ENCODE results near the gene PPEF2.
"Not testable (repeated sequence)": the region's sequence is repeated elsewhere in the genome, so short reads cannot be mapped to it uniquely, and the experiment has no call there.

Gene PPEF2

GRCh38 chr4:75919920-75920319 lies 17.7 kb upstream of the PPEF2 start:
- no peak overlapping the region for H3K27ac ChIP-seq (ENCODE audit: low read depth, low read length)
- H3K36me3 ChIP-seq (ENCODE audit: control insufficient read depth, insufficient read depth, low read length): peaks cover 6% of the 10 kb centered on the region
- no peaks in the 10 kb centered on the region for H3K27me3 ChIP-seq (ENCODE audit: control insufficient read depth, insufficient read depth, low read length)
- H3K9ac ChIP-seq (ENCODE audit: low read length): no peak overlapping the region
- no peak overlapping the region for H3K4me3 ChIP-seq (ENCODE audit: low read length)
- H3K4me1 ChIP-seq (ENCODE audit: control insufficient read depth, insufficient read depth, low read length): peaks cover 3% of the 10 kb centered on the region

DNA sequence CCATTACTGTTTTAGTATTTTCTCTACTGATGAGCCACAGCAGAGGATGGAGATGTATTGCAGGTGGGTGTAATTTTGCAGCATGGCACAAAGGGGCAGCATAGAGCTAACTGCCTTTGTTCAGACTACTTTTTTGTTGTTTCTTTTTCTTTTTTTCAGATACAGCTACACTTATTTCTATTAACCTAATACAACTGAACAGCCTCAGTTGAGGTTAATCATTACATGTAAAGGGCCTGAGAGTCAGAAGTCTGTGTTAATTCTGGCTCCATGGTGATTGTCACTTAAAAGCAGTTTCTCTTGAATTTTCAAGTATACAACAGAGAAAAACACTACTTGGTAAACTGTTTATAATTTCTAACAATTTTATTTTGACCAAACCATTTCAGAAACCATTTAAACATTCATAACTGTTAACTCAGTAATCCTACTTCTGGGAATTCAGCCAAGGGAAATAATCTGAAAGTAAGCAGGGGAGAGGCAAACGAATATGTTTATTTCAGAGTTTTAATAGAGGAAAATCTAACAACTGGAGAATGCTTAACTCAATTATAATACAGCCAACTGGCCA lies 13.9 kb upstream of the PPEF2 start:
- Histone ChIP-seq H3K9ac (ENCODE audit: low read length) (no peak overlapping the region), H3K4me1 (ENCODE audit: control insufficient read depth, insufficient read depth, low read length) (peaks cover 3% of the 10 kb centered on the region), H3K4me3 (ENCODE audit: low read length) (no peak overlapping the region), H3K36me3 (ENCODE audit: control insufficient read depth, insufficient read depth, low read length) (peaks cover 2% of the 10 kb centered on the region), H3K27ac (ENCODE audit: low read depth, low read length) (peak overlapping the region; percentile 14), H3K27me3 (ENCODE audit: control insufficient read depth, insufficient read depth, low read length) (no peaks in the 10 kb centered on the region)

DNA sequence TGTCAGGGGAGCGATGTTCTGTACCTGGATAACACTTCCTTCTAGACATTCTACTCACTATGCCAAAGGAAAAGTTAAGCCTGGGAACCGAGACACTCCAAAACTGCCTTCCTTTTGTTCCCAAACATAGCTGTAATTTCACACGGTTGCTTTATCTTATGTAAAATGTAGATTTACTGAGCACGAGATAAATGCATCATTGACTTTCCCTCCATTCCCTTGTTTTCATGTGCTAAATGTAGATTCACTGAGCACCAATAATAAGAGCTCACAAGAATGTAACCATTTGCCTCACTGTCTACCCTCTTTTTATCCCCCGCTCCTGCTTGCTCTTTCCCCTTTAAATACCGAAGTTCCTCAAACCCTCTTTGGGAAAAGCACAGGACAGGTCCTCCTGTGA lies 10.7 kb upstream of the PPEF2 start:
- H3K36me3 ChIP-seq (ENCODE audit: control insufficient read depth, insufficient read depth, low read length): peaks cover 2% of the 10 kb centered on the region
- no peak overlapping the region for H3K9ac ChIP-seq (ENCODE audit: low read length)
- H3K4me1 ChIP-seq (ENCODE audit: control insufficient read depth, insufficient read depth, low read length): peaks cover 3% of the 10 kb centered on the region
- H3K4me3 ChIP-seq (ENCODE audit: low read length): no peak overlapping the region
- H3K27ac ChIP-seq (ENCODE audit: low read depth, low read length): no peak overlapping the region
- no peaks in the 10 kb centered on the region for H3K27me3 ChIP-seq (ENCODE audit: control insufficient read depth, insufficient read depth, low read length)

DNA sequence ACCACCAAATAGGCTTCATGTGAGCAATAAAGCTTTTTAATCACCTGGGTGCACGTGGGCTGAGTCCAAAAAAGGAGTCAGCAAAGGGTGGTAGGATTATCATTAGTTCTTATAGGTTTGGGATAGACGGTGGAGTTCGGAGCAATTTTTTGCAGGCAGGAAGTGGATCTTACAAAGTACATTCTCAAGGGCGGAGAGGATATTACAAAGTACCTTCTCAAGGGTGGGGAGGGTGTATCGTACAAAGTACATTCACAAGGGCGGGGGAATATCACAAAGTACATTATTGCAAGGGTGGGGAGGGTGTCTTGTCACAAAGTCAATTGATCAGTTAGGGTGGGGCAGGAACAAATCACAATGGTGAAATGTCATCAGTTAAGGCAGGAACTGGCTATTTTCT lies 8.6 kb upstream of the PPEF2 start:
- H3K4me1 ChIP-seq (ENCODE audit: control insufficient read depth, insufficient read depth, low read length); H3K27me3 ChIP-seq (ENCODE audit: control insufficient read depth, insufficient read depth, low read length); H3K4me3 ChIP-seq (ENCODE audit: low read length); H3K36me3 ChIP-seq (ENCODE audit: control insufficient read depth, insufficient read depth, low read length); H3K27ac ChIP-seq (ENCODE audit: low read depth, low read length); H3K9ac ChIP-seq (ENCODE audit: low read length): not testable (repeated sequence)

DNA sequence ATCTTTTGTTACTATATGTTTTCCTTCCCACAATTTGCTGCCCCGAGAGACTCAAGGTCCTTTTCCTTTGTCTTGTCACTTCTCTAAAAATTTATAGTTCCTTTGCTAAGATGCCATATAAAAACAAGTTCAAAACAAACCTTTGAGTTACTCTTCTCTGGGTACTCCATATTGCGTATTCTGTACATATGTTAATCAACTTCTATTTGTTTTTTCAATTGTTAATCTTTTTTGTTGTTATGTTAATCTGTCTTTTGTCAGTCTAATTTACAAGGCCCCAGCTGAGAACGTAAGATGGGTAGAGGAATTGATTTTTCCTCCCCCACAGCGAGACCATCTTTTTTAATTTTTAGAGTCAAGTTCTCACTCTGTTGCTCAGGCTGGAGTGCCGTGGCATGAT lies 7.2 kb upstream of the PPEF2 start:
- no peak overlapping the region for H3K9ac ChIP-seq (ENCODE audit: low read length)
- H3K4me3 ChIP-seq (ENCODE audit: low read length): no peak overlapping the region
- H3K27me3 ChIP-seq (ENCODE audit: control insufficient read depth, insufficient read depth, low read length): no peaks in the 10 kb centered on the region
- H3K4me1 ChIP-seq (ENCODE audit: control insufficient read depth, insufficient read depth, low read length): no peaks in the 10 kb centered on the region
- H3K27ac ChIP-seq (ENCODE audit: low read depth, low read length): no peak overlapping the region
- H3K36me3 ChIP-seq (ENCODE audit: control insufficient read depth, insufficient read depth, low read length): no peaks in the 10 kb centered on the region

- Histone ChIP-seq H3K9ac (ENCODE audit: low read length) (no peak overlapping the region), H3K4me1 (ENCODE audit: control insufficient read depth, insufficient read depth, low read length) (no peaks in the 10 kb centered on the region), H3K36me3 (ENCODE audit: control insufficient read depth, insufficient read depth, low read length) (no peaks in the 10 kb centered on the region), H3K4me3 (ENCODE audit: low read length) (no peak overlapping the region), H3K27me3 (ENCODE audit: control insufficient read depth, insufficient read depth, low read length) (no peaks in the 10 kb centered on the region), H3K27ac (ENCODE audit: low read depth, low read length) (no peak overlapping the region)
Measured at GRCh38 chr4:75908555-75908954, 6.3 kb upstream of the PPEF2 start.

DNA sequence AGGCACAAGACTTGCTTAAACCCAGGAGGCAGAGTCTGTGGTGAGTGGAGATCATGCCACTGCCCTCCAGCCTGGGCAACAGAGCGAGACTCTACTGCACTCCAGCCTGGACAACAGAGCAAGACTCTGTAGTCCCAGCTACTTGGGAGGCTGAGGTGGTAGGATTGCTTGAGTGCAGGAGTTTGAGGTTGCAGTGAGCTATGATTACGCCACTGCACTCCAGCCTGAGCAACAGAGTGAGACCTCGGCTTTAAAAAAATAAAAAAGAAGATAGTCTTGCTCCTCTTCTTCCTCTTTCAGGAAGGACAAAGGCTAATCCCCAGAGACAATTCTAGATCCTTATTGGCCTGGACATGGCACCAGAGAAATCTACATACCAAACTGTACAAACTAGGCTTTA lies 5.7 kb upstream of the PPEF2 start:
- no peaks in the 10 kb centered on the region for H3K4me1 ChIP-seq (ENCODE audit: control insufficient read depth, insufficient read depth, low read length)
- no peak overlapping the region for H3K27ac ChIP-seq (ENCODE audit: low read depth, low read length)
- no peaks in the 10 kb centered on the region for H3K36me3 ChIP-seq (ENCODE audit: control insufficient read depth, insufficient read depth, low read length)
- H3K4me3 ChIP-seq (ENCODE audit: low read length): no peak overlapping the region
- no peak overlapping the region for H3K9ac ChIP-seq (ENCODE audit: low read length)
- no peaks in the 10 kb centered on the region for H3K27me3 ChIP-seq (ENCODE audit: control insufficient read depth, insufficient read depth, low read length)

DNA sequence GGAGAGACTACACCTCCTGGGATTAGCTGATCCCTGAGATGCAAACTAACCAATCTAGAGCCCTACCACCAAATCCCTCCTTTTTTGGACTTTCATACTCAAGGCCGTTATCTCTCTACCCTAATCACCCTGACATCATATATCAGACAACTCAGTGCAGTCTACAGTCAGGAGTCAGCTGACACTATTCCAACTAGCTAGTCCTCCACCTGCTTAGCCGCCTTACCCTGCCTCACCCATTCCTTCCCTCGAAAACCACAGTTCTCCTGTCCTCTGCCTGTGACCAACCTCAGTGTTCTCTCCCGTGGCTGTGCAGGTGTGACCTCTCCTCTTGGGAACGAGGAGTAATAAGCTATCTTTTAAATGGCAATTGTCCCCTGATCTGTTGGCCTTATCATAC lies 1.8 kb upstream of the PPEF2 start:
- H3K27me3 ChIP-seq (ENCODE audit: control insufficient read depth, insufficient read depth, low read length): no peaks in the 10 kb centered on the region
- H3K9ac ChIP-seq (ENCODE audit: low read length): no peak overlapping the region
- H3K27ac ChIP-seq (ENCODE audit: low read depth, low read length): no peak overlapping the region
- no peaks in the 10 kb centered on the region for H3K4me1 ChIP-seq (ENCODE audit: control insufficient read depth, insufficient read depth, low read length)
- no peaks in the 10 kb centered on the region for H3K36me3 ChIP-seq (ENCODE audit: control insufficient read depth, insufficient read depth, low read length)
- H3K4me3 ChIP-seq (ENCODE audit: low read length): no peak overlapping the region

- H3K27ac ChIP-seq (ENCODE audit: low read depth, low read length): no peak overlapping the region
- no peaks in the 10 kb centered on the region for H3K4me1 ChIP-seq (ENCODE audit: control insufficient read depth, insufficient read depth, low read length)
- no peak overlapping the region for H3K4me3 ChIP-seq (ENCODE audit: low read length)
- H3K9ac ChIP-seq (ENCODE audit: low read length): no peak overlapping the region
- no peaks in the 10 kb centered on the region for H3K27me3 ChIP-seq (ENCODE audit: control insufficient read depth, insufficient read depth, low read length)
- no peaks in the 10 kb centered on the region for H3K36me3 ChIP-seq (ENCODE audit: control insufficient read depth, insufficient read depth, low read length)
Measured at GRCh38 chr4:75898536-75898935, 3.7 kb downstream of the PPEF2 start.

DNA sequence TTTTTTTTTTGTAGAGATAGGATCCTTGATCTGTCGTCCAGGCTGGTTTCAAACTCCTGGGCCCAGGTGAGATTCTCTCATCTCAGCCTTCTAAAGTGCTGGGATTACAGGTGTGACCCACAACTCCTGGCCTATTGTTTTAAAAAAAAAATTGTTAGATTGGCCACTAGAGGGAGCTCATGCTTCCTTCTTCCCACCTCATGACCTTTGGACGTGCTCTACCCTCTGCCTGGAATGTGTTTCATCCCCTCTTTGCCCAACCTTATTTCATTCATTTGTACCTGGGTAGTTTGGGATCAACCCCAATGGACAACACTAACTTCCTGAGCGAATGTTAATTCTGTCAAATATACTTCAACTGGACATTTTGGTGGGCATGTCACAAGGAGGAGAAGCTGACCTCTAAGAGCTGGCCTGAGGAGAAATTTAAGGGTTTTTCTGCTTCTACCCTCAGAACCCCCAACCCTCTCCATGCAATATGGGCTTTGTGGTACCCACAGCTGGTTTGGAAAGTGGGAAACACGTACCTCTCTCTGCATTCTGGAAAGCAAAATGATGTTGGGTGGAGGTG lies 6.4 kb downstream of the PPEF2 start:
- H3K27me3 ChIP-seq (ENCODE audit: control insufficient read depth, insufficient read depth, low read length): no peaks in the 10 kb centered on the region
- no peak overlapping the region for H3K27ac ChIP-seq (ENCODE audit: low read depth, low read length)
- no peak overlapping the region for H3K4me3 ChIP-seq (ENCODE audit: low read length)
- no peaks in the 10 kb centered on the region for H3K36me3 ChIP-seq (ENCODE audit: control insufficient read depth, insufficient read depth, low read length)
- H3K9ac ChIP-seq (ENCODE audit: low read length): no peak overlapping the region
- no peaks in the 10 kb centered on the region for H3K4me1 ChIP-seq (ENCODE audit: control insufficient read depth, insufficient read depth, low read length)

GRCh38 chr4:75892508-75892907 lies 9.7 kb downstream of the PPEF2 start:
- Histone ChIP-seq H3K36me3 (ENCODE audit: control insufficient read depth, insufficient read depth, low read length) (no peaks in the 10 kb centered on the region), H3K27me3 (ENCODE audit: control insufficient read depth, insufficient read depth, low read length) (no peaks in the 10 kb centered on the region), H3K4me3 (ENCODE audit: low read length) (no peak overlapping the region), H3K4me1 (ENCODE audit: control insufficient read depth, insufficient read depth, low read length) (no peaks in the 10 kb centered on the region), H3K9ac (ENCODE audit: low read length) (no peak overlapping the region), H3K27ac (ENCODE audit: low read depth, low read length) (no peak overlapping the region)

GRCh38 chr4:75891611-75892010 lies 10.6 kb downstream of the PPEF2 start:
- Histone ChIP-seq H3K36me3 (ENCODE audit: control insufficient read depth, insufficient read depth, low read length) (no peaks in the 10 kb centered on the region), H3K27ac (ENCODE audit: low read depth, low read length) (no peak overlapping the region), H3K9ac (ENCODE audit: low read length) (no peak overlapping the region), H3K27me3 (ENCODE audit: control insufficient read depth, insufficient read depth, low read length) (no peaks in the 10 kb centered on the region), H3K4me3 (ENCODE audit: low read length) (no peak overlapping the region), H3K4me1 (ENCODE audit: control insufficient read depth, insufficient read depth, low read length) (no peaks in the 10 kb centered on the region)

DNA sequence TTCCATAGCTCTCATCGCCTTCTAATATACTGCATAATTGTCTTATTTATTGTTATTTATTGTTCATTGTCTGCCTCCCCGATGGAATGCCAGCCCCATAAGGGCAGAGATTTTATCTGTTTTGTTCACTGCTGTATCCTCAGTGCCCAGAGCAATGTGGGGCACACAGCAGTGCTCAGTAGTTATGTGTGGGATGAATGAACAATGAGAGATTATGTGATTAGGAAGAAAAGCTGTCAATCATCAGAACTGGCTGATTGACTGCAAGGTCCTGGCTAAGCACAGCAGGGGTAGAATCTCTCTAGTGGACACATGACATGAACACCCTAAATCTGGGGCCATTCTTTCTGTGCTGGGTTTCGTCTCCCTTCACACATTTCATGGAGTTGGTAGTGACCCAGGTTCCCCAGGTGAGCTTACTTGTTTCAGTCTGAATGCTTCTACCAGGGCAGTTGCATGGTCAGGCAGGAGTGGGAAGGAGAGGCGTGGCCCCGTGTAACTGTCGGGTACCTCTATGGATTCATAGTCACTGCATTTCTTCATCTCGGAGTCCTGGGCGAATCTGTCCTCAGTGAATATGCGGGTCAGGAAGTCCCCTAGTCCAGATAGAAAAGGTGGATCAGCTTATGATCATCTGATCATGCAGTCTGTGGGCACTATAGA lies 12.6 kb downstream of the PPEF2 start:
- Histone ChIP-seq H3K9ac (ENCODE audit: low read length) (no peak overlapping the region), H3K27ac (ENCODE audit: low read depth, low read length) (no peak overlapping the region)

More for the DNA sequence above, 12.6 kb downstream of the PPEF2 start:
- H3K4me3 ChIP-seq (ENCODE audit: low read length): no peak overlapping the region
- H3K27me3 ChIP-seq (ENCODE audit: control insufficient read depth, insufficient read depth, low read length): no peaks in the 10 kb centered on the region
- no peaks in the 10 kb centered on the region for H3K36me3 ChIP-seq (ENCODE audit: control insufficient read depth, insufficient read depth, low read length)
- H3K4me1 ChIP-seq (ENCODE audit: control insufficient read depth, insufficient read depth, low read length): no peaks in the 10 kb centered on the region

Data from rectal smooth muscle tissue (tissue), 1 donor.